HepG2 (cell line): Measurements from ENCODE around the gene IL32. TPM values are rescaled to one million over a fixed set of nuclear protein-coding genes. Genes with fewer than 3 reads are reported as not detected.

Source experiments
- ATM ChIP-seq: fragments of 450-650 bp; IDR thresholded peaks from 2 replicates; pipeline ENCODE4 v1.7.1; 2017; ENCODE audit warnings: mild to moderate bottlenecking, borderline replicate concordance
- HMG20B ChIP-seq: conservative IDR thresholded peaks from 2 replicates; pipeline ENCODE4 v1.6.1; 2016; ENCODE audit warnings: missing genetic modification reagents, missing compliant biosample characterization
- HMGA1 ChIP-seq: sonication (generic); formaldehyde crosslinking; conservative IDR thresholded peaks from 2 replicates; pipeline ENCODE4 v1.4.0; 2020; ENCODE audit warnings: missing genetic modification reagents
- HOXD1 ChIP-seq: sonication (generic); formaldehyde crosslinking; IDR thresholded peaks from 2 replicates; pipeline ENCODE4 v1.5.0; 2020; ENCODE audit warnings: missing genetic modification reagents
- KDM5B ChIP-seq: sonication (generic); formaldehyde crosslinking; IDR thresholded peaks from 2 replicates; pipeline ENCODE4 v1.4.0; 2020; ENCODE audit warnings: missing genetic modification reagents, mild to moderate bottlenecking, borderline replicate concordance
- NFE2L2 ChIP-seq: fragments of 150-350 bp; IDR thresholded peaks from 2 replicates; pipeline ENCODE4 v1.6.1; 2014; ENCODE audit warnings: low read length
- NR1H2 ChIP-seq: sonication (generic); formaldehyde crosslinking; IDR thresholded peaks from 2 replicates; pipeline ENCODE4 v1.8.1; 2022; ENCODE audit warnings: low read depth, missing genetic modification reagents, borderline replicate concordance
- PHF20 ChIP-seq: sonication (generic); formaldehyde crosslinking; IDR thresholded peaks from 2 replicates; pipeline ENCODE4 v1.5.0; 2020; ENCODE audit warnings: mild to moderate bottlenecking, missing genetic modification reagents
- RORA ChIP-seq: sonication (generic); formaldehyde crosslinking; IDR thresholded peaks from 2 replicates; pipeline ENCODE4 v1.5.0; 2020; ENCODE audit warnings: mild to moderate bottlenecking, missing genetic modification reagents, moderate library complexity
- TBX3 ChIP-seq: fragments of 450-650 bp; IDR thresholded peaks from 2 replicates; pipeline ENCODE4 v1.6.1; 2017; ENCODE audit warnings: antibody characterized with exemption, mild to moderate bottlenecking, inconsistent platforms, borderline replicate concordance
- YY1 ChIP-seq: IDR thresholded peaks from 2 replicates; pipeline ENCODE4 v1.6.1; 2011; ENCODE audit warnings: low read length, low read depth, moderate library complexity, mild to moderate bottlenecking; ENCODE audit not compliant: insufficient read depth, insufficient replicate concordance
- ZC3H4 ChIP-seq: sonication (generic); formaldehyde crosslinking; IDR thresholded peaks from 2 replicates; pipeline ENCODE4 v1.4.0; 2020; ENCODE audit warnings: missing genetic modification reagents, borderline replicate concordance
- polyA plus RNA-seq, 8 experiments: library from polyadenylated mRNA; depleted of rRNA in 3 of 8; stranded (reverse) in 7 of 8; unstranded in 1 of 8; fragments of >200 nt; fragmentation: Illumina TruSeq in 4 of 8; extraction: Trizol in 4 of 8; gene quantifications; 2 replicates each; pipeline versions ENCODE4 v1.2.1 to v1.2.3, GENCODE V29; 2011 to 2016; ENCODE audit warnings: low read depth in 4 of 8, missing spikeins in 1 of 8, mixed read lengths in 1 of 8; ENCODE audit not compliant: insufficient read depth in 1 of 8
- total RNA-seq, 5 experiments: library from RNA; depleted of rRNA; stranded (reverse); fragments of >200 nt; fragmentation: Illumina TruSeq; extraction: Trizol; gene quantifications; 2 replicates each; pipeline ENCODE4 v1.2.3, GENCODE V29; 2016; ENCODE audit warnings: low read depth in 1 of 5
- TF ChIP-seq, protein P1 (sequence below): sonication (generic); formaldehyde crosslinking; IDR thresholded peaks from 2 replicates; pipeline ENCODE4 v1.4.0; 2020; ENCODE audit warnings: missing genetic modification reagents, borderline replicate concordance
- TF ChIP-seq, protein P2 (sequence below): sonication (generic); formaldehyde crosslinking; IDR thresholded peaks from 2 replicates; pipeline ENCODE4 v1.5.0; 2020; ENCODE audit warnings: missing genetic modification reagents
- TF ChIP-seq, protein P3 (sequence below): sonication (generic); formaldehyde crosslinking; IDR thresholded peaks from one replicate; pipeline ENCODE4 v1.5.1; 2020; ENCODE audit warnings: mild to moderate bottlenecking, missing genetic modification reagents; ENCODE audit errors: not compliant biosample characterization

The IL32 gene
- total and polyA plus RNA-seq, 2 of the 13 experiments (the other 11 are each of a cell fraction or from before 2014, with no cell fraction given), result 115 to 165 TPM

DNA sequence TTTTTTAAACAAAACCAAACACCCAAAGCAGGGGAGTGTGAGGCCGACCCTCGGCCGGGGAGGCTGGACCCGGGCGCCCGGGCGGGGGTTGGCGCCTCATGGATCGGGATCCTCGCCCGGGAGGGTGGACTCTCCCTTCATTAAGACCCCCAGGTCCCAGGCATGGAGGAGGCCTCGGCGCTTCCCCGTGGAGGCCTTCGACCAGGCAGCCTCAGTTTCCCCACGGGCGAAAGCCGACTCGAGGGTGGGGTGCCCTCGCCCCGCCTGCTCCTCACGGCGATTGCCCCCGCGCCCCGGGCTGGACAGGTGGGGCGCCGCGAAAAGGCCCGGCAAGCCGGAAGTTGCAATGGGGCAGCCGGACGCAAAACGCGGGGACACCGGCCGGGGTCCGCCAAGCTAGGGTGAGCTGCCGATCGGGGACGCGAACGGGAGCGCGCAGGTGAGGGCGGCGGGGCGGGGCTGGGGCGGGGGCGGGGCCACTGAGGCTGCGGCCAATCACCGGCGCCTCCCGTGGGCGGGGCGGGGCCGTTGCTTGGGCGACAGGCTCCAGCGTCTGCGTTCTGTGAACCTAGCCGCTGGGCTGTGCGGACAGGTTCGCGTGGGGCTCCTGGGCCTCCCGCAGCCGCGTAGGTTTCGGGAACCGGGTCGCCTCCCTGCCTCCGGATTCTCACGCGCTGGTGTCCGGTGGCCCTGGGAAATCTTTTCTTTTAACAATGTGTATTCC, 40.9 kb downstream of the IL32 start (continued):
- TF ChIP-seq, protein P1, sequence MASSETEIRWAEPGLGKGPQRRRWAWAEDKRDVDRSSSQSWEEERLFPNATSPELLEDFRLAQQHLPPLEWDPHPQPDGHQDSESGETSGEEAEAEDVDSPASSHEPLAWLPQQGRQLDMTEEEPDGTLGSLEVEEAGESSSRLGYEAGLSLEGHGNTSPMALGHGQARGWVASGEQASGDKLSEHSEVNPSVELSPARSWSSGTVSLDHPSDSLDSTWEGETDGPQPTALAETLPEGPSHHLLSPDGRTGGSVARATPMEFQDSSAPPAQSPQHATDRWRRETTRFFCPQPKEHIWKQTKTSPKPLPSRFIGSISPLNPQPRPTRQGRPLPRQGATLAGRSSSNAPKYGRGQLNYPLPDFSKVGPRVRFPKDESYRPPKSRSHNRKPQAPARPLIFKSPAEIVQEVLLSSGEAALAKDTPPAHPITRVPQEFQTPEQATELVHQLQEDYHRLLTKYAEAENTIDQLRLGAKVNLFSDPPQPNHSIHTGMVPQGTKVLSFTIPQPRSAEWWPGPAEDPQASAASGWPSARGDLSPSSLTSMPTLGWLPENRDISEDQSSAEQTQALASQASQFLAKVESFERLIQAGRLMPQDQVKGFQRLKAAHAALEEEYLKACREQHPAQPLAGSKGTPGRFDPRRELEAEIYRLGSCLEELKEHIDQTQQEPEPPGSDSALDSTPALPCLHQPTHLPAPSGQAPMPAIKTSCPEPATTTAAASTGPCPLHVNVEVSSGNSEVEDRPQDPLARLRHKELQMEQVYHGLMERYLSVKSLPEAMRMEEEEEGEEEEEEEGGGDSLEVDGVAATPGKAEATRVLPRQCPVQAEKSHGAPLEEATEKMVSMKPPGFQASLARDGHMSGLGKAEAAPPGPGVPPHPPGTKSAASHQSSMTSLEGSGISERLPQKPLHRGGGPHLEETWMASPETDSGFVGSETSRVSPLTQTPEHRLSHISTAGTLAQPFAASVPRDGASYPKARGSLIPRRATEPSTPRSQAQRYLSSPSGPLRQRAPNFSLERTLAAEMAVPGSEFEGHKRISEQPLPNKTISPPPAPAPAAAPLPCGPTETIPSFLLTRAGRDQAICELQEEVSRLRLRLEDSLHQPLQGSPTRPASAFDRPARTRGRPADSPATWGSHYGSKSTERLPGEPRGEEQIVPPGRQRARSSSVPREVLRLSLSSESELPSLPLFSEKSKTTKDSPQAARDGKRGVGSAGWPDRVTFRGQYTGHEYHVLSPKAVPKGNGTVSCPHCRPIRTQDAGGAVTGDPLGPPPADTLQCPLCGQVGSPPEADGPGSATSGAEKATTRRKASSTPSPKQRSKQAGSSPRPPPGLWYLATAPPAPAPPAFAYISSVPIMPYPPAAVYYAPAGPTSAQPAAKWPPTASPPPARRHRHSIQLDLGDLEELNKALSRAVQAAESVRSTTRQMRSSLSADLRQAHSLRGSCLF (CRISPR knock-in tag), result no peak
- peak; percentile 83; the same call in 1 of the 2 replicates for TF ChIP-seq KDM5B
- peak; percentile 52; the same call in 1 of the 2 replicates for TF ChIP-seq ZC3H4 (CRISPR knock-in tag)
- TF ChIP-seq TBX3, result no peak
- TF ChIP-seq PHF20 (CRISPR knock-in tag), result peak; percentile 95
- TF ChIP-seq RORA, result no peak
- no peak for TF ChIP-seq HMG20B
- peak; percentile 75 for TF ChIP-seq YY1
- TF ChIP-seq, protein P2, sequence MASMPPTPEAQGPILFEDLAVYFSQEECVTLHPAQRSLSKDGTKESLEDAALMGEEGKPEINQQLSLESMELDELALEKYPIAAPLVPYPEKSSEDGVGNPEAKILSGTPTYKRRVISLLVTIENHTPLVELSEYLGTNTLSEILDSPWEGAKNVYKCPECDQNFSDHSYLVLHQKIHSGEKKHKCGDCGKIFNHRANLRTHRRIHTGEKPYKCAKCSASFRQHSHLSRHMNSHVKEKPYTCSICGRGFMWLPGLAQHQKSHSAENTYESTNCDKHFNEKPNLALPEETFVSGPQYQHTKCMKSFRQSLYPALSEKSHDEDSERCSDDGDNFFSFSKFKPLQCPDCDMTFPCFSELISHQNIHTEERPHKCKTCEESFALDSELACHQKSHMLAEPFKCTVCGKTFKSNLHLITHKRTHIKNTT (CRISPR knock-in tag), result no peak
- no peak for TF ChIP-seq NFE2L2
- no peak for TF ChIP-seq HOXD1
- no peak for TF ChIP-seq ATM
- TF ChIP-seq NR1H2 (CRISPR knock-in tag), result no peak
- no peak for TF ChIP-seq HMGA1 (CRISPR knock-in tag)
- TF ChIP-seq, protein P3, sequence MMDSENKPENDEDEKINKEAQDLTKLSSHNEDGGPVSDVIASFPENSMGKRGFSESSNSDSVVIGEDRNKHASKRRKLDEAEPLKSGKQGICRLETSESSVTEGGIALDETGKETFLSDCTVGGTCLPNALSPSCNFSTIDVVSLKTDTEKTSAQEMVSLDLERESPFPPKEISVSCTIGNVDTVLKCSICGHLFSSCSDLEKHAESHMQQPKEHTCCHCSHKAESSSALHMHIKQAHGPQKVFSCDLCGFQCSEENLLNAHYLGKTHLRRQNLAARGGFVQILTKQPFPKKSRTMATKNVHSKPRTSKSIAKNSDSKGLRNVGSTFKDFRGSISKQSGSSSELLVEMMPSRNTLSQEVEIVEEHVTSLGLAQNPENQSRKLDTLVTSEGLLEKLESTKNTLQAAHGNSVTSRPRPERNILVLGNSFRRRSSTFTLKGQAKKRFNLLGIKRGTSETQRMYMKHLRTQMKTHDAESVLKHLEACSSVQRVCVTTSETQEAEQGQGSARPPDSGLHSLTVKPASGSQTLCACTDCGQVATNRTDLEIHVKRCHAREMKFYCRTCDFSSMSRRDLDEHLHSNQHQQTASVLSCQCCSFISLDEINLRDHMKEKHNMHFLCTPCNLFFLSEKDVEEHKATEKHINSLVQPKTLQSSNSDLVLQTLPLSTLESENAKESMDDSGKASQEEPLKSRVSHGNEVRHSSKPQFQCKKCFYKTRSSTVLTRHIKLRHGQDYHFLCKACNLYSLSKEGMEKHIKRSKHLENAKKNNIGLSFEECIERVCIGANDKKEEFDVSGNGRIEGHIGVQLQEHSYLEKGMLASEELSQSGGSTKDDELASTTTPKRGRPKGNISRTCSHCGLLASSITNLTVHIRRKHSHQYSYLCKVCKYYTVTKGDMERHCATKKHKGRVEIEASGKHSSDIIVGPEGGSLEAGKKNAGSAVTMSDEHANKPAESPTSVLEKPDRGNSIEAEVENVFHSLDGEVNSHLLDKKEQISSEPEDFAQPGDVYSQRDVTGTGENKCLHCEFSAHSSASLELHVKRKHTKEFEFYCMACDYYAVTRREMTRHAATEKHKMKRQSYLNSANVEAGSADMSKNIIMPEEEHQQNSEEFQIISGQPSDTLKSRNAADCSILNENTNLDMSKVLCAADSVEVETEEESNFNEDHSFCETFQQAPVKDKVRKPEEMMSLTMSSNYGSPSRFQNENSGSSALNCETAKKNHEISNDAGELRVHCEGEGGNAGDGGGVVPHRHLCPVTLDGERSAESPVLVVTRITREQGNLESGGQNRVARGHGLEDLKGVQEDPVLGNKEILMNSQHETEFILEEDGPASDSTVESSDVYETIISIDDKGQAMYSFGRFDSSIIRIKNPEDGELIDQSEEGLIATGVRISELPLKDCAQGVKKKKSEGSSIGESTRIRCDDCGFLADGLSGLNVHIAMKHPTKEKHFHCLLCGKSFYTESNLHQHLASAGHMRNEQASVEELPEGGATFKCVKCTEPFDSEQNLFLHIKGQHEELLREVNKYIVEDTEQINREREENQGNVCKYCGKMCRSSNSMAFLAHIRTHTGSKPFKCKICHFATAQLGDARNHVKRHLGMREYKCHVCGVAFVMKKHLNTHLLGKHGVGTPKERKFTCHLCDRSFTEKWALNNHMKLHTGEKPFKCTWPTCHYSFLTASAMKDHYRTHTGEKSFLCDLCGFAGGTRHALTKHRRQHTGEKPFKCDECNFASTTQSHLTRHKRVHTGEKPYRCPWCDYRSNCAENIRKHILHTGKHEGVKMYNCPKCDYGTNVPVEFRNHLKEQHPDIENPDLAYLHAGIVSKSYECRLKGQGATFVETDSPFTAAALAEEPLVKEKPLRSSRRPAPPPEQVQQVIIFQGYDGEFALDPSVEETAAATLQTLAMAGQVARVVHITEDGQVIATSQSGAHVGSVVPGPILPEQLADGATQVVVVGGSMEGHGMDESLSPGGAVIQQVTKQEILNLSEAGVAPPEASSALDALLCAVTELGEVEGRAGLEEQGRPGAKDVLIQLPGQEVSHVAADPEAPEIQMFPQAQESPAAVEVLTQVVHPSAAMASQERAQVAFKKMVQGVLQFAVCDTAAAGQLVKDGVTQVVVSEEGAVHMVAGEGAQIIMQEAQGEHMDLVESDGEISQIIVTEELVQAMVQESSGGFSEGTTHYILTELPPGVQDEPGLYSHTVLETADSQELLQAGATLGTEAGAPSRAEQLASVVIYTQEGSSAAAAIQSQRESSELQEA, result no peak
